ENCODE data around the gene GHITM.

GRCh38 chr10:84164442-84164841 is 25.1 kb downstream of the GHITM start:
- TF ChIP-seq EZH2 (IDR thresholded peaks at IDR 0.05; ENCODE audit: low read depth, low read length, severe bottlenecking) (no peak), SIRT6 (IDR thresholded peaks at IDR 0.05; ENCODE audit: low read length) (no peak), CEBPB (IDR thresholded peaks at IDR 0.05; ENCODE audit: low read depth, low read length) (no peak), TAF1 (IDR thresholded peaks at IDR 0.05; ENCODE audit: low read depth, low read length) (no peak), CHD1 (IDR thresholded peaks at IDR 0.05; ENCODE audit: low read depth, low read length) (no peak), POLR2A (IDR thresholded peaks at IDR 0.05; ENCODE audit: control extremely low read depth in 1 of 2, low read depth in 2 of 2, low read length in 2 of 2) (no peak), JUND (IDR thresholded peaks at IDR 0.05; ENCODE audit: low read length) (no peak), HDAC2 (IDR thresholded peaks at IDR 0.05; ENCODE audit: borderline replicate concordance in 1 of 2, low read depth in 2 of 2, low read length in 2 of 2) (no peak), POLR2AphosphoS5 (IDR thresholded peaks at IDR 0.05; ENCODE audit: low read depth, low read length) (no peak), BCL11A (IDR thresholded peaks at IDR 0.05; ENCODE audit: low read depth in 2 of 2, low read length in 2 of 2) (no peak), RAD21 (IDR thresholded peaks at IDR 0.05 in 1 of 2, conservative IDR thresholded peaks at IDR 0.05 in 1 of 2; ENCODE audit: low read depth in 2 of 2, low read length in 2 of 2) (no peak), TAF7 (optimal IDR thresholded peaks at IDR 0.05; ENCODE audit: borderline replicate concordance, low read depth, low read length) (no peak)
- TF ChIP-seq, protein P1, sequence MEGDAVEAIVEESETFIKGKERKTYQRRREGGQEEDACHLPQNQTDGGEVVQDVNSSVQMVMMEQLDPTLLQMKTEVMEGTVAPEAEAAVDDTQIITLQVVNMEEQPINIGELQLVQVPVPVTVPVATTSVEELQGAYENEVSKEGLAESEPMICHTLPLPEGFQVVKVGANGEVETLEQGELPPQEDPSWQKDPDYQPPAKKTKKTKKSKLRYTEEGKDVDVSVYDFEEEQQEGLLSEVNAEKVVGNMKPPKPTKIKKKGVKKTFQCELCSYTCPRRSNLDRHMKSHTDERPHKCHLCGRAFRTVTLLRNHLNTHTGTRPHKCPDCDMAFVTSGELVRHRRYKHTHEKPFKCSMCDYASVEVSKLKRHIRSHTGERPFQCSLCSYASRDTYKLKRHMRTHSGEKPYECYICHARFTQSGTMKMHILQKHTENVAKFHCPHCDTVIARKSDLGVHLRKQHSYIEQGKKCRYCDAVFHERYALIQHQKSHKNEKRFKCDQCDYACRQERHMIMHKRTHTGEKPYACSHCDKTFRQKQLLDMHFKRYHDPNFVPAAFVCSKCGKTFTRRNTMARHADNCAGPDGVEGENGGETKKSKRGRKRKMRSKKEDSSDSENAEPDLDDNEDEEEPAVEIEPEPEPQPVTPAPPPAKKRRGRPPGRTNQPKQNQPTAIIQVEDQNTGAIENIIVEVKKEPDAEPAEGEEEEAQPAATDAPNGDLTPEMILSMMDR (IDR thresholded peaks at IDR 0.05; ENCODE audit: control extremely low read depth in 1 of 3, insufficient read depth in 1 of 3, low read depth in 1 of 3, low read length in 3 of 3): no peak
- TF ChIP-seq, protein P2, sequence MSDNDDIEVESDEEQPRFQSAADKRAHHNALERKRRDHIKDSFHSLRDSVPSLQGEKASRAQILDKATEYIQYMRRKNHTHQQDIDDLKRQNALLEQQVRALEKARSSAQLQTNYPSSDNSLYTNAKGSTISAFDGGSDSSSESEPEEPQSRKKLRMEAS (IDR thresholded peaks at IDR 0.05): no peak

Measured in H1 (cell line).